Fibroblast of skin of right quadriceps (primary cell): ENCODE measurements around the gene TTLL9.
"Not testable (repeated sequence)": the region's sequence is repeated elsewhere in the genome, so short reads cannot be mapped to it uniquely, and the experiment has no call there.

ENCODE experiments used
- DNase-seq: peaks from one replicate; pipeline ENCODE4 v3.0.0-alpha.2; 2013

TTLL9 gene

DNA sequence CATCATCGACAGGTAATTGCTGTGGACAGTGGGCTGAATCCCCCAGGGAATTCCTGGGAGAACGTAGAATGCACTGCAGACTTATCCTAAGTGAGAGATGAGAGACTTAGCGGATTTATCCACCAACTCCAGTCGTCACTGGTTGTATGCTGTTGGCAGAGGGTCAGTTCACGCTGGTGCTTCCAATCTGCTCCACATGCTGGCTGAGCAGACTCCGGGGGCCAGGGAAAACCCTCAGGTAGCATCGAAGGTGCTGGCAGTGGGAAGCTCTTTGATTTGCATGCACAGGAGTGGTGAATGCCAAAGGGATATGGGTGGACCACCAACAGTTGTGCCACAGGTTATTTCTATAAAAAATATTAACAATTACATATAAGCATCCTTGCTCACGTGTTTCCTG lies 20.2 kb downstream of the TTLL9 start:
- no peak for DNase-seq

DNA sequence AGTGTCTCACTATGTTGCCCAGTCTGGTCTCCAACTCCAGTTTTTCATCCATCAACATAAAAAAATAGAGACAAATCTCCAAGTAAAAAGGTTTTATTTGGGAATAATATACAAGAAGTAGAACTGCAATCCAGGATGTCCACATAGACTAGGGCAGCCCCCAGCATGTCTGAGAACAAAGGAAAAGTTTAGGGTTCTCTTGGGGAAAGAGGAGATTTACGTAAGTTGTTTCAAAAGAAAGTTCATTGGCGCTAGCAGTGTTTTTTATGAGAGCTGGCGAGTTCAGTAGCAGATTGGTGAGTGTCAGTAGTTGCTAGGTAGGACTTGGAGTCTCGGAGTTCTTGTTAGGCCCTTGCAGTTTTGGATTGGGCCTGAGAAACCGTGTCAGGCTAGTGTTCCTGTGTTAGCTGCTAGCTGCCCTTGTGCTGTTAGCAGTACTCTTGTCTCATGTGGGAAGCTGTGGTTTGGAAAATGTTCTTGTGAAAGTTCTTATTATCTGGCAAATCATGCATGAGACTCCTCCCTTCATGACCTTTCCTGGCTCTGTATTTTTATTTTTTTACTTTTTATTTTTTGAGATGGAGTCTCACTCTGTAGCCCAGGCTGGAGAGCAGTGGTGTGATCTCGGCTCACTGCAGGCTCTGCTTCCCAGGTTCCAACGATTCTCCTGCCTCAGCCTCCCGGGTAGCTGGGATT lies 24.7 kb downstream of the TTLL9 start:
- DNase-seq: peak; percentile 9

DNA sequence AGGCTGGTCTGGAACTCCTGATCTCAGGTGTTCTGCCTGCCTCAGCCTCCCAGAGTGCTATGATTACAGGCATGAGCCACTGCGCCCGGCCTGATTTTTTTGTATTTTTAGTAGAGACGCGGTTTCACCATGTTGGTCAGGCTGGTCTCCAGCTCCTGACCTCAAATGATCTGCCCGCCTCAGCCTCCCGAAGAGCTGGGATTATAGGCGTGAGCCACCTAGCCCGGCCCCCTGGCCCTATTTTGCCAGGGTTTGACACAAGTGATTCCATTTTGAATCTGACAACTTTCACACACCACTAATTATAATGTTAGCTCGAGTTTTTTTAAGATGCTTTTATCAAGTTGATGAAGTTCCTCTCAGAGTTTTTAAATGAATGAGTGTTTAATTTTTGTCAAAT lies 25.6 kb downstream of the TTLL9 start:
- no peak for DNase-seq

DNA sequence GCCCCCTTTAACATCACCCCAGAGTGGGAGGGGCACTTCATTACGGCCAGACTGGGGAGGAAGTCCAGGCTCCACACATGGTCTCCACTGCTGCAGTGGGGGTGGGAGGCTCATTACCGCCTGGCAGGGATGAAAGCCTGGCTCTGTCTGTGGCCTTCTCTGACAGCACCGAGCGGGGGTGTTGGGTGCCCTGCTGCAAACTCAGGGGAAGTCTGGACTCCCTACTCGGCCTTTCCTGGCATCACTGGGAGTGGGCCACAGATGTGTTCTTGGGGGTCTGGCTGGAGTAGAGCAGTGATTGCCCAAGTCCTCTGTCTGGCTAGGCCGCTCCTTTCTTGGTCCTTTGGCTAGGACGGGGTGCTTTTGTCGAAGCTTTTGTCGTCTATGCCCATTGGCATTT lies 27.1 kb downstream of the TTLL9 start:
- DNase-seq: no peak

DNA sequence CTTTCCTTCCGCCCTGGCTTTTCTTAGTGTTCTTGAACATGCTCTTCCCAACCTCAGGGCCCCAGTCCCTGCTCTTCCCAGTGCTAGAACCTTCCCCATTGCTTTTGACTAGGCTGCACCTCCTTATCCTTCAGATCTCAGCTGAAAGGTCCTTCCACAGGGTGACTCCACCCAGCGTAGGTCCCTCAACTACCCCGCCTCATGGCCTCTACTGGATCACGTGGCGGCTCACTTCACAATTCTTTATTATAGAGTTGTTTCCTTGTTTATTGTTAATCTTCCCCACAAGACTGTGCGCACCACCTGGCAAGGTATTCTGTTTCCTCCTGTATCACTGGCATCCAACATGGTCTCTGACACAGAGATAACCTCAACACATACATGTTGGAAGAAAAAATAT lies 31.2 kb downstream of the TTLL9 start:
- DNase-seq: no peak

DNA sequence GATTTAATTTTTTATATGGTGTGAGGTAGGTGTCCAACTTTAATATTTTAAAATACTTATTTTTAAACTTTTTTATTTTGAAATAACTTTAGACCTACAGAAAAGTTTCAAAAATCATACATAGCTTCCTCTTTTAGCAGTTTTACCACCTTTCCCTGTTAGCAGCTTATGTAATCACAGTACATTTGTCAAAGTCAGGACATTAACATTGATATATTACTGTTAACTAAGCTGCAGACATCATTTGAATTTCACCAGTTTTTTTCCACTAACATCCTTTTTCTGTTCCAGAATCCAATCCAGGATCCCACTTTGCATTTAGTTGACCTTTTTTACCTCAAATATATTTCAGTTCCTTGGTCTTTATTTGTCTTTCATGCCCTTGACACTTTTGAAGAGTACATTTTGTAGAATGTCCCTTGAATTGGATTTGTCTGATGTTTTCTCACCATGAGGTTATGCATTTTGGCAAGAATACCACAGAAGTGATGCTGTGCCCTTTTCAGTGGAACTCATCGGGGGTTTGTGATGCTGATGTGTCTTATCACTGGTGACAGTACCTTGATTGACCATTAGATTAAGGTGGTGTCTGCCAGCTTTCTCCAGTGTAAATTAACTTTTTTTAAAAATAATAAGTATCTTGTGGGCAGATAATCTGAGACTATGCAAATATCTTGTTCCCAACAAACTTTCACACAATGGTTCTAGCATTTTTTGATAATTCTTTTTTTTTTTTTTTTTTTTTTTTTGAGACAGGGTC lies 33.4 kb downstream of the TTLL9 start:
- no peak for DNase-seq

DNA sequence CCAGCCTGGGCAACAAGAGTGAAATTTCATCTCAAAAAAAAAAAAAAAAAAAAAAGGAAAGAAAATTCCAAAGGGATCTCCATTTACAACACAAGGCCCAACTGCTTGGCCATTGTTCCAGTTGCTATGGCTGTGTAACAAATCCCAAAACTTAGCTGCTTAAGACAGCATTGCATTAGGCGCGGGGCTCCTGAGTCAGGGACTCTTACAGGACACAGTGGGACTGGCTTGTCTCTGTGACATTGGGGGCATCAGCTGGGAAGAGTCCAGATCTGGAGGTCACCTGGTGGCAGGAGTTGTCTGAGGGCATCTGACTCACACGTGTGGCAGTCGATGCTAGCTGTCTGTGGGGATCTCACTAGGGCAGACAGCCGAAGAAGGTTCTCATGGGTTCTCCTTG lies 35.6 kb downstream of the TTLL9 start:
- DNase-seq: no peak

DNA sequence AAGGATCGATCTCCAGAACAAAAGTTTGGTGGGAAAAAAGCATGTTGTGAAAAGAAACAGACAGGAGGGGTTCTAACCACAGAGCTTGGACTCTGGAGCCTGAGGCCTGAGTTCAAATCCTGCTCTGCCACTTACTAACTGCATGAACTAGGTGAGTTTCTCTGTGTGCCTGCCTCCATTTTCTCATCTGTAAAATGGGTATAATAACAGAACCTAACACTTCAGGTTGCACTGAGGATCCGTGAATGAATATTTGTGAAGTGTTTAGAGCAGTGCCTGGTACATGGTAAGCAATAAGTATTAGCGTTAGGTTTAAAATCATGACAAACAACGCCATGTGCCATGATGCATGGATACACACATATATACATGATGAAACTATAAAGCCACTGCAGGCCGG lies 36.6 kb downstream of the TTLL9 start:
- no peak for DNase-seq

DNA sequence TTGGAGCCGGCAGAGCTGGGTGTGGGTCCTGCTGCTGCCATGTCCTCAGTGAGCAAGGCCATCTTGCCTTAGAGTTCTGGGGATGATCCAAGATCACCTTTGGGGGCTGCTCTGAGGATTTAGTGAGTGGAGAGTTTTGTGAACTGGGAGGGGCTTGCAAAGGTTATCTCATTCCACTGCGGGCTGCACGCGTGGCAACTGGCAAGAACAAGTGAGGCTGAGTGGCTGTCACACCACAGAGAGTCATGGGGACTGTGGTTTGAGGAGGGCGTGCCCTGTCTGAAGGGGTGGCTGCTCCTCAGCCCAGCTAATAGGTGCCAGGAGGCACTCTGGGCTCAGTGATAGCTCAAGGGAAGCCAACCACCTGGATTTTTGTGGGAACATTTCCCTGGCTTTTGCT lies 37.6 kb downstream of the TTLL9 start:
- no peak for DNase-seq

DNA sequence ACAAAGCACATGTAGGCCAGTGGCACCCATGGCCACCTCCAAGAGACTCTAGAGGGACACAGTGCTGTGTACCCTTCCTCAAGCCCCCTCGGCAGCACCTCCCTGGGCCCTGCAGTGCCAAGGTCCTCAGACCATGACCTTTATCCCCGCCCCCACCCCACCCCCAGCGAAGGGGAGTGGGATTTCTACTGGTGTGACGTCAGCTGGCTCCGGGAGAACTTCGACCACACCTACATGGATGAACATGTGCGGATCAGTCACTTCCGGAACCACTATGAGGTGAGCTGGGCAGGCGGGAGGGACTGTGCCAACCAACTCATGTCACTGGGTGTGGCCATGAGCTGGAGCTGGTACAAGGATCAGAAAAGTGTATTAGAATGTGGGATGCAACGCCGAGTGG lies 38.0 kb downstream of the TTLL9 start:
- DNase-seq: no peak

DNA sequence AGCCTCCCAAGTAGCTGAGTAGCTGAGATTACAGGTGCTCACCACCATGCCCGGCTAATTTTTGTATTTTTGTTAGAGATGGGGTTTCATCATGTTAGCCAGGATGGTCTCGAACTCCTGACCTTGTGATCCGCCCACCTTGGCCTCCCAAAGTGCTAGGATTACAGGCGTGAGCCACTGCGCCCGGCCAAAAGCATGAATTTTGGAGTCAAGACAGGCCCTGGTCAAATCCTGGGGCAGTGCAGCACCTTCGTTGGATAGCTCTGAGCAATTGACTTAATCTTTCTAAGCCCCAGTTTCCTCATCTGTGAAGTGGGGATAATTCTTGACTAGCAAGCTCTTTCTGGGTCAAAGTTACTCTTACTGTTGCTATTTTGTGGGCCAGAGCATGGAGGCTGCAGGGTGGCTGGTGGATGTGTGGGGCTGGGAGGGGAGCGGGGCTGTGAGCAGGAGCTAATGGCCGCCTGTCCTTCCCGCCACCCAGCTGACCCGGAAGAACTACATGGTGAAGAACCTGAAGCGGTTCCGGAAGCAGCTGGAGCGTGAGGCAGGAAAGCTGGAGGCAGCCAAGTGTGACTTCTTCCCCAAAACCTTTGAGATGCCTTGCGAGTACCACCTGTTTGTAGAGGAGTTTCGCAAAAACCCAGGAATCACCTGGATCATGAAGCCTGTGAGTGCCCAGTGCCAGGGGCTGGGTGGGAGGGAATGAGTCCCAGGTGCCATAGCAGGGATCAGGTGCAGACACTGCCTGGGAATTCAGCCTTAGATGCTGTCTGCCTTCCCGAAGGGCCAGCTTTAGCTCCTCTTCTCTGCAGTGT lies 39.0 kb downstream of the TTLL9 start:
- no peak for DNase-seq

DNA sequence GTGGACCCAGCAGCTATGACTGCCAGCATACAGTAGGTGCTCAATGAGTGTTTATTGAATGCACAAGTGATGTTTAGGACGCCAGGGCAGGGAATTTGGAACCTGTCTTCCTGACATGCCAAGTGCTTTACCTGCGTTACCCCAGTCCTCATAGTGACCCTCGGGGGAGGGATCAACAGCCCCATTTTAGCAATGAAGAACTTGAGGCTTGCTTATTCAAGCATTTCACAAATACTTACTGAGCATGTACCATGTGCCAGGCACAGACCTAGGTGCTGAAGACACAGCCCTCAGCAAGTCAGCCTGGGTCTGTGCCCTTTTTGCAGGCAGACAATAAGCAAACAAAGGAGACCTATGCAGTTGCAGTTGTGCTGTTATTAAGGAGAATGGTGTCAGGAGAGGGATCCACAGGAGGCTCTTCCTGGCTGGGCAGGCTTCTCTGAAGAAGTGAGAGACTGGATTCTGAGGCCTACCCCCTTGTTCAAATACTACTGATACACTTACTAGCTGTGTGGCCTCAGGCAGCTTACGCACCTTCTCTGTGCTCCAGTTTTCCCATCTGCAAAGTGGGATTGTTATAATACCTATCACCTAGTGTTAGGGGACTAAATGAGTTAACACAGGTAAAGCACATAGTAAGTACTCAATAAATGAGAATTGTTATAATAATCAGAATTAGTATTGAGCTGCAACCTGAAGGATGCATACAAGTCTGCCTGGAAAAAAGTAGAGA lies 39.8 kb downstream of the TTLL9 start:
- no peak for DNase-seq

DNA sequence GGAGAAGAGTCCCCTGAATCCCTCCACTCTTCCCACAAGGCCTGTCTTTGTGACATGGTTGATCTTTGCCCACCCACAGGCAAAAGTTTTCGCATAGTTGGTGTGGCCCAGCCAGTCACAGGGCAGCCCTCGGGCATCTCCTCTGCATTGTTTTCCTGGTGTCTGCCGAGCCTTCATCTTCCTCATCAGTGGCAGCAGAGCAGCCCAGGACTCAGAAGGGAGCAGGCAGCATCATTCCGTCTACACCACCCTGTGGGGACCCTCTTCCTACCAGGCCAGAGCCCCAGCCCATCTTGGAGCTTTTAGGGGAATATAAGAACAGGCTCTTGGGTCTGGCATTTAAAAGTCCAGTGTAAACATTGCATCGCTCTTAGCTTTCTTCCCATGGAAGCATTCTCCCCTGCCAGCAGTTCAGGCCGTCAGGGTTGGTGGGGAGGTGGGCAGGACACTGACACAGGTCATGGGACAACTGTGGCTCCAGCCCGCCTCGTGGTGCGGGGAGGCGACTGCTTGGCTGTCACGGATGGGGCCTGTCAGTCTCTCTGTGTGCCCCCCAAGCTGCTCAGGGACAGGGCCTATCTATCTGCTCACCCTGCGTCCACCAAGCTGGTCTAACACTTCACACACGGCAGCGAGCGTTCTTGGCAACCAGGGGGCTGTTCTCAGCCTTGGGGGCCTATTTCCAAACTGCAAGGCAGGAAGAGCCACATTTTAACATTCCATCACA lies 43.2 kb downstream of the TTLL9 start:
- no peak for DNase-seq

DNA sequence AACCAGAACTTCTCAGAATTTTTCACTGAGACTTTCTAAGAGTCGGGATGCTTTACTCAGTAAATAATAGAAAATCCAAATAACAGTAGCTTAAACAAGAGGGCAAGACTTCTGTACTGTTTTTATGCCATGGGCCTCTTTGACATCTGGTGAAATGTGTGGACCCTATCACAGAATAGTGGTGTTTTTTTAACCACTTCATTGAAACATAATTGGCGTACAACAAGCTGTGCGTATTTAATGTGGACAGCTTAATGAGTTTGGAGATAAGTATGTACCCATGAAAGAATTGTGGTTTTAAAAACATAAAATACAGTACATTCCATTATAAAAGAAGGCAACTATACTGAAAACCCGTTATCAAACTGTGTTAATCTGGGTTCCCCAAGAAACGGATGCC lies 43.7 kb downstream of the TTLL9 start:
- DNase-seq: no peak

DNA sequence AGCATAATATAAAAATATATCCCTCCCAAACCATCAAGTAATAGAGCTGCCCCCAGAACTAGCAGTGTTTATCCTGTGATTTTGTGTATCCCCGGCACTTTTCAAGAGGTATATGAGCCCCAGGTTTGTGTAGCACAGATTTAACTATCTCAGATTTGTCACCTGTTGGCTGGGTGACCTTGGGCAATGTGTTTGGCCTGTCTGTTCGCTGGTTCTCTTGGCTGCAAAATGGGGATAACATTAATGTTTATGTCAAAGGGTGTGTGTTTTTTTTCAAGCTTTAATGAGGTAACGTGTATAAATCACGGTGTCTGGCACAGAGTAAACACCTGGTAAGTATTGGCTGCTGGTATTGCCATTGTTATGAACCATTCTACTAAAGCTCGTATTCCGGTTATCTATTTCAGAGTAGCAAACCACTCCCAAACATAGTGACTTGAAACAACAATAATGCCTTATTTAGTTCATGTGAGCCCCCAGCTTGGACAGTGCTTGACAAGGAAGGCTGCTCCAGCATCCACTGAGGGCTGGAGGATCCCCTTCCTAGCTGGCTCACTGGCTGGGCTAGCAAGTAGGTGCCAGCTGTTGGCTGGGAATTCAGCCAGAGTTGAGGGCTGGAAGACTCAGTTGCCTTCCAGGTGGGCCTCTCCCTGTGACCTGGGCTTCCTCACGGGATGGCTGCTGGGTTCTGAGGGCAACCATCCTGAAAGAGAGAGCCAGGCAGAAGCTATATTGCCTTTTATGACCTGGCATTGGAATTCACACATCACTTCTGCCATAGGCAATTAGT lies 45.3 kb downstream of the TTLL9 start:
- DNase-seq: no peak

DNA sequence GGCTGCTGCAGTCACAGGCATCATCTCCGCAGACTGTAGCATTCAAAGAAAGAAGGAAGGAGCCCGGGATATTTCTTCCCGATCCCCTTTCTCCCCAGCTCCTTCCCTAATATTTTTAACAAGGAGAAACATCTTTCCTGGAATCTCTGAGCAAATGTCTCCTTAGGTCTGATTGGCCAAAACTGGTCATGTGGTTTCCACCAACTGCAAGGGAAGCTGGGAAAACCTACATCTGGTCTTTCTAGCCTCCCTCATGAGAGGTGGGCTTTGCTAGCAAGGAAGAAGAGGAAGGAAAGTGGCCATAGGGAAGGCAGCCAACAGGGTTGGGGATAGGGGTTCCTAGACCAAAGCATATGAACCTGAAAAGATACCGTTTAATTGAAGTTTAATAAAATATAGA lies 46.3 kb downstream of the TTLL9 start:
- DNase-seq: no peak

DNA sequence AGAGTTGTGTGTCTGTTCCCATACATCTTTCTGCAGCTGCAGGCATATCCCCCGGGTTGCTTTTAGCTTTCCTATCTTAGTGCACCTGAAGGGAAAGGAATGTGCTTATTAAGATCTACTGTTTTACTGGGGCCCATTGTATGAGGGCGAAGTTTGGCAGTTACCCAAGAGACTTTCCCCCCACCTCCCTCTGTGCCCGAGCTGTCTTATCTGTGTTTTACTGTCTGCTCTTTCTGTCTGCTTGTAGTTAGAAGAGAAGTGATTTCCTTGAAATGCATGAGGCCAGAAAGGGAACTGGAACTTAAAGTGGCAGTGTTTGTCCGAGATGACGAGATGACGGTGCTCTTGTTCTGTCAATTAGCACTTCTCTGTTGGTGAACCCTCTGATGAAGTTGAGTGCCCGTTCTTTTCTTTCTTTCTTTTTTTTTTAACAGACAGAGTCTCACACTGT lies 47.6 kb downstream of the TTLL9 start:
- DNase-seq: not testable (repeated sequence)

DNA sequence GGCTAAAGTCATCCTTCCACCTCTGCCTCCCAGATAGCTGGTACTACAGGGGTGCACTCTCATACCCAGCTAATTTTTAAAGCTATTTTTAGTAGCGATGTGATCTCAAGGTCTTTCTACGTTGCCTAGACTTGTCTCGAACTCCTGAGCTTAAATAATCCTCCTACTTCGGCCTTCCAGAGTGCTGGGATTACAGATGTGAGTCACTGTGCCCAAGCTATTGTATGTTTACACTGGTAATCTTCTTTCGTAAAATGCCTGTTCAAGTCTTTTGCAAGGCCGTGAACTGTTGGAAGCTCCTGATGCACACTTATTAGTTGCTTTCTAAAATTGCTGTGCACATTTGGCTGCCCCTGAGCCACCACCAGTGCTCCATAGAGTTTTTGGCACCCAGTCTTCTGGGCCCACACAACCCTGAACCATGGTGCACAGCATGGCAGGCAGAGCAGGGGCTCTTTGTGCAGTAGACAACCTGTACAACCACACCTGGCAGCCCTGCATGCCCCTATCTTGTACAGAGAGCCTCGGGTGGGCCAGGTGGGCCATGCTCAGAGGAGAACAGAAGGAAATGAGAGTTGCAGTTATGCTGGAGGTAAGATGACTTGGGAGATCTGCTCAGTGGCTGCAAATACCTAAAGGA lies 48.2 kb downstream of the TTLL9 start:
- no peak for DNase-seq

DNA sequence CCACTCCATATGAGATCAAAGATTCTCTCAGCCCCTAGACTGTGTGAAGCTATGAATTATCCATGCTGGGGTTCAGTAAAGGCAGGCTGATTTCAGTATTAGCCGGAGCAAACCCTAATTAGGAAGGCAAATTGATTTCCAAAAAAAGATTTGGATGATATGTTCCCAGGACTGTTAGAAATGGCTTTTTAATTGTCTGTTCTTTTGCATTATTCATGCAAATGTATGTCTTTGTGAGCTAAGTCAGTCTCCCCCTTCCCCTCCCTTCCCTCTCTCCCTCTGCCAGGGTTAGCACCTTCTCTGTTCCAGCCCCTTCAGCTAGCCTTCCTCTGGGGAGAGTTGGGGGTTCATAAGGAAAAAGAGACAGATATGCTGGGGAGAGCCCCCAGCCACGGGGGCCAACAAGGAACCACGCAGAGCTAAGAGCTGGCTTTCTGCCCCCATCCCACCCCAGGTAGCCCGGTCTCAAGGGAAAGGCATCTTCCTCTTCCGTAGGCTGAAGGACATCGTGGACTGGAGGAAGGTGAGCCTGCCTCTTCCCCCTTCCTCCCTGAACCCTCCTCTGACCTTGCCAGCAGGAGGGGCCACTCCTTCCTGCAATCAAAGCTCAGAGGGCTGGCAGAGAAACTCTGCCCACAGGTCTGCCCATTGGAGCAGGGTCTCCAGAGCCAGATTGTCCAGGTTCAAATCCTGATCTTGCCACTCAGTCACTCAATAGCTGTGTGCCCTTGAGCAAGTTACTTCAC lies 49.1 kb downstream of the TTLL9 start:
- no peak for DNase-seq

DNA sequence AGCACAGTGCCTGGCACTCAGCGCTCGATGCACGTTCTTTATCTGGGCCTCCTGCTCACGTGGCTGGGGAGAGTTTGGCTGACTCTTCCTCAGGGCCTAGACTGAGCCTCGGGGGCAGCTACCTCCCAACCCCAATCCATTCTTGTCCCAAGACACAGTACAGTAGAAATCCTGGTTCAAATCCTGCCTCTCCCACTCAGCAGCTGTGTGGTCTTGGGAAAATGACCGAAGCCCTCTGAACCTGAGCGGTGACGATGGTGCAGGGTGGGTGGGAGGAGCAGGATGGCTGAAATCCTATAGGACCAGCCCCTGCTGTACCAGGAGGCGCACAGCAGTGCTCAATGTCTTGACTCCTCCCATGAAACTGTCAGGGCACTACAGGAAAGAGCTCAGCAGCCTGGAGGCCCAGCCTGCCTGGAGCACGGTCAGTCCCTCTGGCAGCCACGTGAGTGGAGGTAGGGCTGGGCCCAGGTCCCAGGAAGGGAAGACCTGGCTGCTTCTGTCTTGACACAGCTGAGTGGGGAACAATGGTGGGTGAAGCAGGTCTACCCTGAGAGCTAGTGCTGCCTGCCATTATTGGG lies 49.9 kb downstream of the TTLL9 start:
- DNase-seq: no peak
